ENCODE results near the gene GPBP1L1.

- TF ChIP-seq, protein P1, sequence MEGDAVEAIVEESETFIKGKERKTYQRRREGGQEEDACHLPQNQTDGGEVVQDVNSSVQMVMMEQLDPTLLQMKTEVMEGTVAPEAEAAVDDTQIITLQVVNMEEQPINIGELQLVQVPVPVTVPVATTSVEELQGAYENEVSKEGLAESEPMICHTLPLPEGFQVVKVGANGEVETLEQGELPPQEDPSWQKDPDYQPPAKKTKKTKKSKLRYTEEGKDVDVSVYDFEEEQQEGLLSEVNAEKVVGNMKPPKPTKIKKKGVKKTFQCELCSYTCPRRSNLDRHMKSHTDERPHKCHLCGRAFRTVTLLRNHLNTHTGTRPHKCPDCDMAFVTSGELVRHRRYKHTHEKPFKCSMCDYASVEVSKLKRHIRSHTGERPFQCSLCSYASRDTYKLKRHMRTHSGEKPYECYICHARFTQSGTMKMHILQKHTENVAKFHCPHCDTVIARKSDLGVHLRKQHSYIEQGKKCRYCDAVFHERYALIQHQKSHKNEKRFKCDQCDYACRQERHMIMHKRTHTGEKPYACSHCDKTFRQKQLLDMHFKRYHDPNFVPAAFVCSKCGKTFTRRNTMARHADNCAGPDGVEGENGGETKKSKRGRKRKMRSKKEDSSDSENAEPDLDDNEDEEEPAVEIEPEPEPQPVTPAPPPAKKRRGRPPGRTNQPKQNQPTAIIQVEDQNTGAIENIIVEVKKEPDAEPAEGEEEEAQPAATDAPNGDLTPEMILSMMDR (IDR thresholded peaks at IDR 0.05; ENCODE audit: insufficient read depth, low read length), result no peak
- no peak for TF ChIP-seq REST (IDR thresholded peaks at IDR 0.05; ENCODE audit: insufficient replicate concordance, low read depth)
Measured at GRCh38 chr1:45718289-45718688, 32.0 kb upstream of the GPBP1L1 start.

Data from HL-60 (cell line).